Measurements from ENCODE around the gene PTGER3.

The PTGER3 gene

GRCh38 chr1:71033136-71033535 is 14.5 kb downstream of the PTGER3 start:
- no peak for DNase-seq (ENCODE audit: low read depth, low spot score)
- WGBS (ENCODE audit: insufficient coverage, insufficient read length) = no CpG with 5 or more reads among the region's 1 CpG
- Histone ChIP-seq H3K36me3 (ENCODE audit: control insufficient read depth, insufficient read depth, low read length) (no peaks in the 10 kb centered on the region), H3K27ac (ENCODE audit: low read length) (no peak overlapping the region), H3K9me3 (ENCODE audit: control insufficient read depth, insufficient read depth, low read length) (no peaks in the 10 kb centered on the region), H3K27me3 (ENCODE audit: control insufficient read depth, insufficient read depth, low read length) (no peaks in the 10 kb centered on the region), H3K4me3 (ENCODE audit: low read length) (no peak overlapping the region), H3K4me1 (ENCODE audit: control insufficient read depth, insufficient read depth, low read length) (no peaks in the 10 kb centered on the region)

GRCh38 chr1:71031426-71031825 is 16.2 kb downstream of the PTGER3 start:
- no peaks in the 10 kb centered on the region for H3K36me3 ChIP-seq (ENCODE audit: control insufficient read depth, insufficient read depth, low read length)
- H3K4me1 ChIP-seq (ENCODE audit: control insufficient read depth, insufficient read depth, low read length) = no peaks in the 10 kb centered on the region
- H3K27ac ChIP-seq (ENCODE audit: low read length) = no peak overlapping the region
- no peak for DNase-seq (ENCODE audit: low read depth, low spot score)
- no peaks in the 10 kb centered on the region for H3K27me3 ChIP-seq (ENCODE audit: control insufficient read depth, insufficient read depth, low read length)
- H3K9me3 ChIP-seq (ENCODE audit: control insufficient read depth, insufficient read depth, low read length) = no peaks in the 10 kb centered on the region
- no peak overlapping the region for H3K4me3 ChIP-seq (ENCODE audit: low read length)

GRCh38 chr1:71030026-71030425 is 17.6 kb downstream of the PTGER3 start:
- no CpG with 5 or more reads among the region's 1 CpG for WGBS (ENCODE audit: insufficient coverage, insufficient read length)
- no peaks in the 10 kb centered on the region for H3K9me3 ChIP-seq (ENCODE audit: control insufficient read depth, insufficient read depth, low read length)
- H3K4me3 ChIP-seq (ENCODE audit: low read length) = no peak overlapping the region
- H3K4me1 ChIP-seq (ENCODE audit: control insufficient read depth, insufficient read depth, low read length) = no peaks in the 10 kb centered on the region
- no peak overlapping the region for H3K27ac ChIP-seq (ENCODE audit: low read length)
- no peaks in the 10 kb centered on the region for H3K36me3 ChIP-seq (ENCODE audit: control insufficient read depth, insufficient read depth, low read length)
- H3K27me3 ChIP-seq (ENCODE audit: control insufficient read depth, insufficient read depth, low read length) = no peaks in the 10 kb centered on the region
- DNase-seq (ENCODE audit: low read depth, low spot score) = no peak

- no peak overlapping the region for H3K4me3 ChIP-seq (ENCODE audit: low read length)
- H3K27me3 ChIP-seq (ENCODE audit: control insufficient read depth, insufficient read depth, low read length) = no peaks in the 10 kb centered on the region
- H3K9me3 ChIP-seq (ENCODE audit: control insufficient read depth, insufficient read depth, low read length) = no peaks in the 10 kb centered on the region
- no peaks in the 10 kb centered on the region for H3K36me3 ChIP-seq (ENCODE audit: control insufficient read depth, insufficient read depth, low read length)
- H3K27ac ChIP-seq (ENCODE audit: low read length) = no peak overlapping the region
- H3K4me1 ChIP-seq (ENCODE audit: control insufficient read depth, insufficient read depth, low read length) = no peaks in the 10 kb centered on the region
- WGBS (ENCODE audit: insufficient coverage, insufficient read length) = no CpG with 5 or more reads among the region's 1 CpG
- no peak for DNase-seq (ENCODE audit: low read depth, low spot score)
These were observed 18.6 kb downstream of the PTGER3 start for GRCh38 chr1:71028981-71029380.

- Histone ChIP-seq H3K9me3 (ENCODE audit: control insufficient read depth, insufficient read depth, low read length) (no peaks in the 10 kb centered on the region), H3K4me3 (ENCODE audit: low read length) (no peak overlapping the region), H3K27me3 (ENCODE audit: control insufficient read depth, insufficient read depth, low read length) (no peaks in the 10 kb centered on the region), H3K27ac (ENCODE audit: low read length) (no peak overlapping the region), H3K4me1 (ENCODE audit: control insufficient read depth, insufficient read depth, low read length) (no peaks in the 10 kb centered on the region), H3K36me3 (ENCODE audit: control insufficient read depth, insufficient read depth, low read length) (no peaks in the 10 kb centered on the region)
- no peak for DNase-seq (ENCODE audit: low read depth, low spot score)
- no CpG with 5 or more reads among the region's 7 CpGs for WGBS (ENCODE audit: insufficient coverage, insufficient read length)
These were observed 19.6 kb downstream of the PTGER3 start for GRCh38 chr1:71027991-71028390.

- WGBS (ENCODE audit: insufficient coverage, insufficient read length) = no CpG with 5 or more reads among the region's 4 CpGs
- H3K27me3 ChIP-seq (ENCODE audit: control insufficient read depth, insufficient read depth, low read length) = no peaks in the 10 kb centered on the region
- no peaks in the 10 kb centered on the region for H3K36me3 ChIP-seq (ENCODE audit: control insufficient read depth, insufficient read depth, low read length)
- H3K9me3 ChIP-seq (ENCODE audit: control insufficient read depth, insufficient read depth, low read length) = no peaks in the 10 kb centered on the region
- no peaks in the 10 kb centered on the region for H3K4me1 ChIP-seq (ENCODE audit: control insufficient read depth, insufficient read depth, low read length)
- no peak for DNase-seq (ENCODE audit: low read depth, low spot score)
- H3K27ac ChIP-seq (ENCODE audit: low read length) = no peak overlapping the region
- no peak overlapping the region for H3K4me3 ChIP-seq (ENCODE audit: low read length)
These were observed 21.5 kb downstream of the PTGER3 start for GRCh38 chr1:71026093-71026492.

GRCh38 chr1:71023515-71023914 is 24.1 kb downstream of the PTGER3 start:
- no peak overlapping the region for H3K27ac ChIP-seq (ENCODE audit: low read length)
- no peaks in the 10 kb centered on the region for H3K9me3 ChIP-seq (ENCODE audit: control insufficient read depth, insufficient read depth, low read length)
- H3K4me1 ChIP-seq (ENCODE audit: control insufficient read depth, insufficient read depth, low read length) = no peaks in the 10 kb centered on the region
- DNase-seq (ENCODE audit: low read depth, low spot score) = no peak
- H3K4me3 ChIP-seq (ENCODE audit: low read length) = no peak overlapping the region
- 100% methylated on average over 2 of the region's 4 CpGs for WGBS (ENCODE audit: insufficient coverage, insufficient read length)
- H3K36me3 ChIP-seq (ENCODE audit: control insufficient read depth, insufficient read depth, low read length) = no peaks in the 10 kb centered on the region
- H3K27me3 ChIP-seq (ENCODE audit: control insufficient read depth, insufficient read depth, low read length) = no peaks in the 10 kb centered on the region

- no peaks in the 10 kb centered on the region for H3K9me3 ChIP-seq (ENCODE audit: control insufficient read depth, insufficient read depth, low read length)
- no peak overlapping the region for H3K27ac ChIP-seq (ENCODE audit: low read length)
- no peak for DNase-seq (ENCODE audit: low read depth, low spot score)
- no peaks in the 10 kb centered on the region for H3K27me3 ChIP-seq (ENCODE audit: control insufficient read depth, insufficient read depth, low read length)
- no peaks in the 10 kb centered on the region for H3K4me1 ChIP-seq (ENCODE audit: control insufficient read depth, insufficient read depth, low read length)
- no CpG with 5 or more reads among the region's 7 CpGs for WGBS (ENCODE audit: insufficient coverage, insufficient read length)
- no peak overlapping the region for H3K4me3 ChIP-seq (ENCODE audit: low read length)
- H3K36me3 ChIP-seq (ENCODE audit: control insufficient read depth, insufficient read depth, low read length) = no peaks in the 10 kb centered on the region
These were observed 28.2 kb downstream of the PTGER3 start for GRCh38 chr1:71019233-71019969.

GRCh38 chr1:71018791-71019190 is 28.8 kb downstream of the PTGER3 start:
- Histone ChIP-seq H3K4me3 (ENCODE audit: low read length) (no peak overlapping the region), H3K36me3 (ENCODE audit: control insufficient read depth, insufficient read depth, low read length) (no peaks in the 10 kb centered on the region), H3K4me1 (ENCODE audit: control insufficient read depth, insufficient read depth, low read length) (no peaks in the 10 kb centered on the region), H3K27ac (ENCODE audit: low read length) (no peak overlapping the region), H3K9me3 (ENCODE audit: control insufficient read depth, insufficient read depth, low read length) (no peaks in the 10 kb centered on the region), H3K27me3 (ENCODE audit: control insufficient read depth, insufficient read depth, low read length) (no peaks in the 10 kb centered on the region)
- DNase-seq (ENCODE audit: low read depth, low spot score) = no peak

- no peak for DNase-seq (ENCODE audit: low read depth, low spot score)
- no peak overlapping the region for H3K27ac ChIP-seq (ENCODE audit: low read length)
- no peak overlapping the region for H3K4me3 ChIP-seq (ENCODE audit: low read length)
- H3K9me3 ChIP-seq (ENCODE audit: control insufficient read depth, insufficient read depth, low read length) = no peaks in the 10 kb centered on the region
- H3K36me3 ChIP-seq (ENCODE audit: control insufficient read depth, insufficient read depth, low read length) = no peaks in the 10 kb centered on the region
- H3K27me3 ChIP-seq (ENCODE audit: control insufficient read depth, insufficient read depth, low read length) = no peaks in the 10 kb centered on the region
- no peaks in the 10 kb centered on the region for H3K4me1 ChIP-seq (ENCODE audit: control insufficient read depth, insufficient read depth, low read length)
- no CpG with 5 or more reads among the region's 5 CpGs for WGBS (ENCODE audit: insufficient coverage, insufficient read length)
These were observed 31.9 kb downstream of the PTGER3 start for GRCh38 chr1:71015745-71016144.

- Histone ChIP-seq H3K9me3 (ENCODE audit: control insufficient read depth, insufficient read depth, low read length) (no peaks in the 10 kb centered on the region), H3K4me1 (ENCODE audit: control insufficient read depth, insufficient read depth, low read length) (no peaks in the 10 kb centered on the region), H3K27ac (ENCODE audit: low read length) (no peak overlapping the region), H3K36me3 (ENCODE audit: control insufficient read depth, insufficient read depth, low read length) (no peaks in the 10 kb centered on the region), H3K27me3 (ENCODE audit: control insufficient read depth, insufficient read depth, low read length) (no peaks in the 10 kb centered on the region), H3K4me3 (ENCODE audit: low read length) (no peak overlapping the region)
- no CpG with 5 or more reads among the region's 1 CpG for WGBS (ENCODE audit: insufficient coverage, insufficient read length)
- no peak for DNase-seq (ENCODE audit: low read depth, low spot score)
These were observed 33.4 kb downstream of the PTGER3 start for GRCh38 chr1:71014178-71014579.
